ENCODE results near the gene GRM1.

The GRM1 gene

DNA sequence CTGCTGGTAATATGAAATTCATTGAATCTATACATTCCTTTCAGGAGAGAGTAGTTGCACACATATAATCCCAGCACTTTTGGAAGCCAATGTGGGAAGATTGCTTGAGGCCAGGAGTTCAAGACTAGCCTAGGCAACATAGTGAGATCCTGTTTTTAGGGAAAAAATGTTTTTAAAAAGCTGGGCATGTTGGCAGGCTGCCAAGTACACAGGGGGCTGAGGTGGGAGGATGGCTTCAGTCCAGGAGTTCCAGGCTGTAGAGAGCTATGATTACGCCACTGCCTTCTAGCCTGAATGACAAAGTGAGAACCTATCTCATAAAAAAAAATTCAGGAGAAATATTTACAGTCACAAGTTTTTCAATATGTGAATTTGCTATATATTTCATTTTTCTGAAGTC, 71.9 kb downstream of the GRM1 start:
- DNase-seq: no peak

- no peak for DNase-seq
Measured at GRCh38 chr6:146103416-146104072, 74.7 kb downstream of the GRM1 start.

DNA sequence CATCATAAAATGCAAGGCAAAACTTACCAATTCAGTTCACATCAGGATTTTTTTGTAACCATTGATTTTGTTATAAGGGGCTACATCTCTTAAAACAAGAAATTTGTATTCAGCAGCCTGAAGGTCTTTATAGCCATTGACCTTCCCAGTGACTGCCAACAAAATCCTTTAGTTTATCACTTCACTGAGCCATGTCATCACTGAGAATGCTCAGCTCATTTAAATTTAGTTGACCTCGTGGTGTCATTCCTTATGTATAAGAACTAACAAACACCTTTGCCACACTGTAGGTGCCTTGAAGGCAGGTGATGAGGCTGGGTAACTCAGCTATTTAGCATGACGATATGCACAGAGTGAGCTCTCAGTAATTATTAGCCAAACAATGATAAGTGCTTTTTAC, 77.7 kb downstream of the GRM1 start:
- no peak for DNase-seq

DNA sequence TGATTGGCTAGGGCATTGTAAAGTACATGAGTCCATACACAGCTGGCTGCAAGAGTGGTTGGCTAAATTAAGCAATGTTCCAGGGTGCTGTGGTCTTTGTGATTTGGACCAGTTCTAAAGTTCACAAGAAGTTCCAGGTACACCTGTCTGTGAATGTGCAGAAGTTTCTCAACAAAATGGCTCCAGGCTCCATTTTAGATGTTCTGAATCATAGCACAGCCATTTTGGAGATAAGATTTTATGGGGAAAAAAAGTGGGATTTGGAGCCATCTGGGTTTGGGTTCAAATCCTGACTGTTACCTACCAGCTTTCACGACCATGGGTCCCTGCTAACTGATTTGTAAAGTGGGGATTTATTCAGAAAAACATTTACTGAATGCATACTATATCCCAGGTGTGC, 82.1 kb downstream of the GRM1 start:
- no peak for DNase-seq

DNA sequence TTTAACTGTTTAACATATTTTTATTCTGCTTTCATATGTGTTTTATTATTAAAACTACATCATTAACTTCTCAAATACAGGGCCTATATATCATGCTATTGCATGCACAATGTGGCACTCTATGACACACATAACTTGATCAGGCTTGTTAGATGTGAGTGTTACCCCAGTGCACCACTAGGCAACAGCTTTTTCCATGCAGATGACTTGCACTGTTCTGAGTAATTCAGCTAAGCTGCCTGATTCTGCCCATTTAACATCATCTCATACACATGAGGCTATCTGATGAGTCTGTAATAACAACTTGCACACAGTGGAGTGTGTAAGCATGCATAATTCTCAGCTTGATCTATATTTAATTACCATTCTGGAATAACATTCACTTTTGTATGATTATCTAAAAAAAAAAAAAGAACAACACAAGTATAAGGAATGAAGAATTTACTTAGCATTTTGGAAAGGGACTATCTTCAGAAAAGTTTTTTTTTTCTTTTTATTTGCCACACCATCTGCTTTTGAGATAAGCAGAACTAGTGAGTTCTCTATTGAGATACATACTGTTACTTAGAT, 83.1 kb downstream of the GRM1 start:
- no peak for DNase-seq

GRCh38 chr6:146113084-146113623, 84.3 kb downstream of the GRM1 start:
- DNase-seq: no peak

DNA sequence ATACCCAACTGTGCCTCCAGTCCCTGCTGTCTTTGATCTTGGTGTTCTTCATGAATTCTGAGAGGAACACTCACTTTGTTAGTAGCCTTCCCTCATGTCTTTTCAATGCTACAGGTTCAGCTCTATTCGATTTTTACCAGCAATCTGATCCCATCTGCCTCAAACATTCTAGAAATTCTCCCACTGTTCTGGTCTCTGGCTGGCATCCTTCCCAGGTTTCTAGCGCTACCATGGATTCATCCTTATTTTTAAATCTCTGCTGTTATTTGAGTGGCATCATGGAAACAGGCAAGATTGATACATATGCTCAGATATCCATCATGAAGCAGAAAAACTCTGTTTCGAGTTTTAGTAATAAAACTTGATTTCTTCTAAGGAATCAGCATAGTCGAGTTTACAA, 94.8 kb downstream of the GRM1 start:
- DNase-seq: no peak

- DNase-seq: no peak
Measured at GRCh38 chr6:146127447-146128215, 98.8 kb downstream of the GRM1 start.

GRCh38 chr6:146133866-146134265, 105.0 kb downstream of the GRM1 start:
- DNase-seq: no peak

DNA sequence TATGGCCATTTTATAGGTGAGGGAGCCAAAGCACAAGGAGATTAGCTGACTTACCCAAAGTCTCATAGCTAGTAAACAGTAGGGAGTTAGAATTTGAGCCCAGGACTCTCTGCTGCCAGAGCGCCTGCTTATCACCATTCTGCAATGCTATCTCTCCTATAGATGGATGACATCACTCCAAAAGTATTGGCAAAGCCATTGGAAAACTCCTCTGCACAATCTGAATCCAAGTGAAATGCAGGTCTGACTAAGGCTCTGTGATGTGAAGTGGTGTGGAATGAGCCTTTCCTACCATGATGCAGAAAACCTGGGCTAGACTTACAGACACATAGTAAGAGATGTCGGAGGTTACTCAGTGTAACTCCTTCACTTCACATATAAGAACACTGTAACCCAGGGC, 106.3 kb downstream of the GRM1 start:
- DNase-seq: no peak

- no peak for DNase-seq
Measured at GRCh38 chr6:146146836-146147235, 118.0 kb downstream of the GRM1 start.

- DNase-seq: no peak
Measured at GRCh38 chr6:146149770-146150169, 120.9 kb downstream of the GRM1 start.

DNA sequence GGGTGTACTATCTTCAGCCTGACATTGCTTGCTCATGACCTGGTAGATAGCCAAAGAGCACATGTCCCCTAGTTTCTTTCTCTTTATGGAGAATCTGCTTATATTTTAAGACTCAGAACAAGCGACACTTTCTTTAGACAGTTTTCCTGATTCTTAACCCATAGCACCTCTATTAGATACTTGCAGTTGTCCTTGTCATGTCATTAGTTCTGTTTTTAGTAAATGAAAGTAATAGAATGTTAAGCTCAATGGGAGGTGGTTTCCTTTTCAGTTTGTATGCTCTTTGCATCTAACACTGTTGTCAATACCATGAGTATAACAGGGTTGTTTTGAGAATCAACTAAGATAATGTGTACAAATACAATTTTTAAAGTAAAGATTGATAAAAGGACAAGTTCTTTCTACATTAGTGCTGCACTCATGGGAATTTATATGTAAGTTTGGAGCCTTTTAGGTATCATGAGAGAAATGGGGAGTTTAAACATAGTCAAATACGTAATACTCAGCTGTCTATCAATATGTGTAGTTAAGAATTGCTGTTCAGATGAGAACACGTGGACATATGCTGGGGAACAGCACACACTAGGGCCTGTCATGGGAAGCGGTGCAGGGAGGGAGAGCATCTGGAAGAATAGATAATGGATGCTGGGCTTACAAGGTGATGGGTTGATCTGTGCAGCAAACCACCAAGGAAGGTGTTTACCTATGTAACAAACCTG, 124.3 kb downstream of the GRM1 start:
- DNase-seq: no peak

- DNase-seq: no peak
Measured at GRCh38 chr6:146154197-146154596, 125.3 kb downstream of the GRM1 start.

- DNase-seq: no peak
Measured at GRCh38 chr6:146161664-146162063, 132.8 kb downstream of the GRM1 start.

DNA sequence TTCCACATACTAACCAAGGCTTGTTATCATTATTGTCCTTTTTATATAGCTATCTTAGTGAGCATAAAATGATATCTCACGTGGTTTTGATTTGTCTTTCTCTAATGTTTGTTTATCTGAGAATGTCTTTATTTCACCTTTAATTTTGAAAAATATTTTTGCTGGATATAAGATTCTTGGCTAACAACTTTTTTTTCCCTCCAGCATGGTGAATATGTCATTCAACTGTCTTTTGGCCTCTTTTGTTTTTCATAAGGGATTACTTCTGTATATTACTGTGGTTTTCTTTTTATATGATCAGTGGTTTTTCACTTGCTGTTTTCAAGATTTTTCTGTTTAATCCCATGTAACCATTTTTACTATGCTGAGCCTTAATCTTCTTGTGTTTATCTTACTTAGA, 141.0 kb downstream of the GRM1 start:
- no peak for DNase-seq

GRCh38 chr6:146177785-146178184, 148.9 kb downstream of the GRM1 start:
- DNase-seq: no peak

- DNase-seq: no peak
Measured at GRCh38 chr6:146183831-146184230, 155.0 kb downstream of the GRM1 start.

- DNase-seq: no peak
Measured at GRCh38 chr6:146184701-146185100, 155.8 kb downstream of the GRM1 start.

GRCh38 chr6:146189131-146189530, 160.3 kb downstream of the GRM1 start:
- no peak for DNase-seq

GRCh38 chr6:146190581-146190980, 161.7 kb downstream of the GRM1 start:
- no peak for DNase-seq

GRCh38 chr6:146191166-146191565, 162.3 kb downstream of the GRM1 start:
- DNase-seq: no peak

GRCh38 chr6:146191612-146192011, 162.8 kb downstream of the GRM1 start:
- DNase-seq: no peak
